Daoy (cell line): Measurements from ENCODE around the gene DOCK4. TPM values are rescaled to one million over a fixed set of nuclear protein-coding genes. Genes with fewer than 3 reads are reported as not detected.

Source experiments
- DNase-seq: peaks from one replicate; pipeline ENCODE4 v3.0.0-alpha.2; 2015; ENCODE audit warnings: low read depth
- total RNA-seq: library from RNA; depleted of rRNA; stranded (reverse); fragments of >200 nt; shearing (Covaris generic); gene quantifications from 2 replicates; pipeline ENCODE4 v1.2.3, GENCODE V29; 2014

The DOCK4 gene
- total RNA-seq, 1 experiment from 2014 or later = 17.2 TPM

- no peak for DNase-seq
Measured at GRCh38 chr7:112161253-112162141, 44.7 kb downstream of the DOCK4 start.

GRCh38 chr7:112160771-112161150 is 45.4 kb downstream of the DOCK4 start:
- DNase-seq = no peak

GRCh38 chr7:112160130-112160770 is 45.9 kb downstream of the DOCK4 start:
- DNase-seq = peak; percentile 77

- DNase-seq = no peak
Measured at GRCh38 chr7:112159351-112159750, 46.8 kb downstream of the DOCK4 start.

- peak; percentile 98 for DNase-seq
Measured at GRCh38 chr7:112157072-112157471, 49.1 kb downstream of the DOCK4 start.

- DNase-seq = no peak
Measured at GRCh38 chr7:112156412-112156811, 49.8 kb downstream of the DOCK4 start.

GRCh38 chr7:112154690-112155089 is 51.5 kb downstream of the DOCK4 start:
- no peak for DNase-seq

- no peak for DNase-seq
Measured at GRCh38 chr7:112152186-112152585, 54.0 kb downstream of the DOCK4 start.

- no peak for DNase-seq
Measured at GRCh38 chr7:112150823-112151641, 55.2 kb downstream of the DOCK4 start.

GRCh38 chr7:112149734-112150133 is 56.5 kb downstream of the DOCK4 start:
- DNase-seq = no peak

GRCh38 chr7:112147793-112148361 is 58.3 kb downstream of the DOCK4 start:
- no peak for DNase-seq

GRCh38 chr7:112145206-112145605 is 61.0 kb downstream of the DOCK4 start:
- no peak for DNase-seq

GRCh38 chr7:112144284-112145059 is 61.7 kb downstream of the DOCK4 start:
- DNase-seq = no peak

- DNase-seq = peak; percentile 91
Measured at GRCh38 chr7:112143582-112143981, 62.6 kb downstream of the DOCK4 start.

- no peak for DNase-seq
Measured at GRCh38 chr7:112143136-112143535, 63.1 kb downstream of the DOCK4 start.

GRCh38 chr7:112140600-112140999 is 65.6 kb downstream of the DOCK4 start:
- no peak for DNase-seq

- DNase-seq = no peak
Measured at GRCh38 chr7:112138938-112139337, 67.3 kb downstream of the DOCK4 start.

- DNase-seq = no peak
Measured at GRCh38 chr7:112138325-112138852, 67.8 kb downstream of the DOCK4 start.

- DNase-seq = no peak
Measured at GRCh38 chr7:112137141-112138101, 68.8 kb downstream of the DOCK4 start.
